Skeletal muscle tissue (tissue), 4 donors: Measurements from ENCODE around the gene LTF. TPM values are rescaled to one million over a fixed set of nuclear protein-coding genes. Genes with fewer than 3 reads are reported as not detected.

ENCODE experiments used
- H3K27ac ChIP-seq: one replicate; pipeline ENCODE4 v1.7.0; 2013; ENCODE audit warnings: mild to moderate bottlenecking, low read depth, low read length, inconsistent platforms
- H3K27me3 ChIP-seq, 3 donors: one replicate each; pipeline ENCODE4 v1.7.0; 2013; ENCODE audit warnings: low read length in 3 of 3; ENCODE audit not compliant: control insufficient read depth in 3 of 3, insufficient read depth in 3 of 3
- H3K36me3 ChIP-seq, 3 donors: one replicate each; pipeline ENCODE4 v1.7.0; 2013; ENCODE audit warnings: low read length in 3 of 3; ENCODE audit not compliant: control insufficient read depth in 3 of 3, insufficient read depth in 3 of 3
- H3K4me1 ChIP-seq, 3 donors: one replicate each; pipeline ENCODE4 v1.7.0; 2013; ENCODE audit warnings: low read length in 3 of 3, mild to moderate bottlenecking in 3 of 3; ENCODE audit not compliant: control insufficient read depth in 3 of 3, insufficient read depth in 3 of 3
- H3K4me3 ChIP-seq, 3 donors: one replicate each; pipeline ENCODE4 v1.7.0; 2013; ENCODE audit warnings: low read length in 3 of 3
- H3K9ac ChIP-seq, 3 donors: one replicate each; pipeline ENCODE4 v1.7.0; 2013; ENCODE audit warnings: low read length in 3 of 3, mild to moderate bottlenecking in 3 of 3, moderate library complexity in 2 of 3, low read depth in 1 of 3
- H3K9me3 ChIP-seq, 3 donors: one replicate each; pipeline ENCODE4 v1.7.0; 2013; ENCODE audit warnings: low read length in 3 of 3; ENCODE audit not compliant: control insufficient read depth in 3 of 3
- total RNA-seq: library from RNA; depleted of rRNA; stranded (reverse); fragments of >200 nt; gene quantifications from one replicate; pipeline ENCODE4 v1.2.3, GENCODE V29; 2014
- donor health status: Osteomylitis.

LTF gene
- total RNA-seq, 1 donor from 2014 or later, result 3.1 TPM

DNA sequence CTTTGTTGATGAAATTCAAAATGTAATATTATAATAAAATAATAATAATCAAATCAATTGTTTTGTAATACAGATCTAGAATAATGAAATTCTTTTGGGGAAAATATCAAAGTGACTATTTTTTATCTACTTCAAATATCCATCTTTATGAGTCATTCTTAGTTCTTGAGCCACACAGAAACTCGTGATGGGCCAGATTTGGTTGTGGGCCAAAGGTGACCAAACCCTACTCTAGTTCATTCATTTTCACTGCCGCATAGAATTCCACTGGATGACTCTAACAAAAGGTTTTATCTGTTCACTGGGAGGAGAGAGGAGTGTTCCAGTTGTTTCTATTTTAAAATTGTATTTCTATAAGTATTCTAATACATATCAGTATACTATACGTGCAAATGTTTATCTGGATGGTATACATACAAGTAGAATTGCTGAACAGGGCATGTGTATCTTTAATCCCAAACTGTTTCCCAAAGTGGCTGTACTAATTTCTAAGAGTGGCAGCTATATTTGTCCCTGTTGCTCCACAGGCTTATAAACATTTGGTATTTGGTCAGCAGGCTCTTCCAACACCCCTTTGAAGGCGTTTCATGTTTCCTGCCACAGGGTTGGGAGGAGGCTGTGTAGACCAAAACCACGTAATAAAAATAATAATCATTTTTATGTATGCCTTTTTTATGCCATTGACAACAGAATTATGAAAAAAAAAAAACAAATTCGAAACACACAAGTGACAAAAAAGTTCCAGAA, 25.8 kb upstream of the LTF start:
- Histone ChIP-seq H3K27me3 (no peaks in the 10 kb centered on the region), H3K4me3 (no peak overlapping the region), H3K27ac (peak overlapping the region; percentile 79), H3K36me3 (no peaks in the 10 kb centered on the region), H3K9ac (peak overlapping the region in 2 of 3 donors; percentile 12 to 40), H3K4me1 (peaks cover 20 to 22% (median 21%) of the 10 kb centered on the region in 3 donors), H3K9me3 (no peaks in the 10 kb centered on the region)

DNA sequence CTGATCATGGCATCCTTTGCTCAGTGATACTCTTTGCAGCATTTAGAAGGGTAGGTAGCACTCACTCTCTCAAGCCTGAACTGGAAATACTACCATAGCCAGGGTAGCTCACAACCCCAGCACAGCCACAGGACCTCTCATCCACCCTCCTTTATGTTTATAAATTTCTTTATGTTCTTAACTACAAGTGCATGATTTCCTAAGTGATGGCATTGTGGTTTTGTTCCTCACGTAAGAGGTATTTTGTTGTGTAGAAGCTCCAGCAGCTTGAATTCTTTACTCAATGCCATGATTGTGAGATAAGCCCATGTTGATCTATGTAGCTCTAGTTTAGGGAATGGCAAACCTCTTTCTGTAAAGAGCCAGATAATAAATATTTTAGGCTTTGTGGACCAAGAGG, 25.2 kb upstream of the LTF start:
- no peak overlapping the region for H3K27ac ChIP-seq
- peaks cover 20 to 22% (median 21%) of the 10 kb centered on the region in 3 donors for H3K4me1 ChIP-seq

DNA sequence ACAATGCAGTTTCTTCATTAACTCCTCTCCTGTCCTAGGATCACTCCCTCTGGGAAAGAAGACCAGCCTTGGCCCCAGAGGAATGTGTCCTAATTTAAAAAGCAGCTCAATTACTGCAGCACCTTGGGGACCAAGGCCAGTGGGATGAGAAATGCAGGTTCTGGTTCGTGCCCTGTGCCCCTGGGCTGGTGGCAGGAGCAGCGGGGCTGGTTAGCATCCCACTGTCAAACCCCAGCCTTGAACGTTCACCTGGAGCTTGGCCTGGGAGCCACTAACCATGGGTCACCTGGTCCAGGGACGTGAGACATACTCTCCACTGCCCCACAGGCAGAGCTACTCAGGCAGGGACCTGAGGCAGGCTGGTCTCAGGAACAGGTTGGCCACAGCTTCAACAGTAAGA, 24.7 kb upstream of the LTF start:
- peak overlapping the region in 2 of 3 donors; percentile 34 to 52 for H3K4me3 ChIP-seq
- H3K36me3 ChIP-seq, result no peaks in the 10 kb centered on the region
- H3K4me1 ChIP-seq, result peaks cover 20 to 22% (median 21%) of the 10 kb centered on the region in 3 donors
- H3K9ac ChIP-seq, result peak overlapping the region in 2 of 3 donors; percentile 43 to 58
- H3K9me3 ChIP-seq, result no peaks in the 10 kb centered on the region
- H3K27ac ChIP-seq, result peak overlapping the region; percentile 28
- no peaks in the 10 kb centered on the region for H3K27me3 ChIP-seq

More for the DNA sequence above, 25.2 kb upstream of the LTF start:
- no peaks in the 10 kb centered on the region for H3K36me3 ChIP-seq
- H3K27me3 ChIP-seq, result no peaks in the 10 kb centered on the region
- H3K9me3 ChIP-seq, result no peaks in the 10 kb centered on the region
- H3K9ac ChIP-seq, result peak overlapping the region in 1 of 3 donors; percentile 43
- H3K4me3 ChIP-seq, result no peak overlapping the region

DNA sequence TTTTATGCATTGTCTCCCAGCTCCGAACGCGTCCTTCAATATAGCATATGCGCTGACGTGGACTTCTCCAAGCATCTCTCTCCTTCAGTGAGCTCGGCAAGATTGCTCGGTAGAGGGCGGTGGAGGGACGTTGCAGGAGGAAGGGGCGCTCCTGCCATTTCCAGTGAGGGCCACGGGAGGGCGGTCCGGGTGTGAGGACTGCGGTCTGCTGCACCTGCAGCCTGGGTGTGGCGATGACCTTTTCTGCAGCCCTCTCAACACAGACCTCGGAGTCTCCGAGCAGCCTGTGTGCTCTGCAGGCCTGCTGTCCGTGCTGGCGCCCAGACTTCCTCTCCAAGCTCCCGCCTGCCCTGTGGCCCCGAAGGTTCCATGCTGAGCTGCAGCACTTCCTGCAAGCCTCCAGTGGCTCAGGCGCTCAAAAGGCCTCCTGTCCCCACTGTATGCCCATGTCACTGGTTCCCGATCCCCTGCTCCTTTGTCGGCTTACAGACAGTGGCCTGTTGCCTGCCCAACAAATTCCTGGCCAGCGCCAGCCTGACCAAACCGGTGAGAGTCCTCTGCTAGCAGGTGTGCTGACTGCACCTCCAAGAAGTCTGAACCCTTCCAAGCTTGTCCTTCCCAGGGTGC, 24.1 kb upstream of the LTF start:
- Histone ChIP-seq H3K27ac (peak overlapping the region; percentile 28), H3K4me3 (peak overlapping the region in 2 of 3 donors; percentile 34 to 52), H3K4me1 (peaks cover 20 to 22% (median 21%) of the 10 kb centered on the region in 3 donors), H3K9me3 (no peaks in the 10 kb centered on the region), H3K36me3 (no peaks in the 10 kb centered on the region), H3K27me3 (no peaks in the 10 kb centered on the region), H3K9ac (peak overlapping the region in 1 of 3 donors; percentile 58)

DNA sequence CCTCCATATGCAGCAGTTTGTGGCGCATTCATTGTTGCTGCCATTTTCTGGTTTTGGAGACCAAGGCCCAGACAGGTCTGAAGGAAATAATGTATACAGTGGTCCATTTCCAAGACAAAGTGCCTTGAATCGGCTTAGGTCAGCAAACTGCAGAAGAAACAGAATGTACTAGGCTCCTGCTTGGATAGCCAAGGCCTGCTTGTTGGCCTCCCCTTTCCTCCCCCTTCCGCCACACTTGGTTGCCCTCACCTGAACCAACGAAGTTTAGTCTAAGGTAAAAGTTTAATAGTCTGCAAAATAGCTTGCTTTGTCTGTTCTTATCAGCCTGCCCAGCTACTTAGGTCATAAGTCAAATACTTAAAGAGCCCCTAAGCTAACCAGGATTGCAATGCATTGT, 21.1 kb upstream of the LTF start:
- Histone ChIP-seq H3K9me3 (no peaks in the 10 kb centered on the region), H3K4me1 (peaks cover 15 to 16% (median 15%) of the 10 kb centered on the region in 3 donors), H3K36me3 (no peaks in the 10 kb centered on the region), H3K9ac (no peak overlapping the region), H3K27me3 (no peaks in the 10 kb centered on the region), H3K27ac (no peak overlapping the region), H3K4me3 (no peak overlapping the region)

DNA sequence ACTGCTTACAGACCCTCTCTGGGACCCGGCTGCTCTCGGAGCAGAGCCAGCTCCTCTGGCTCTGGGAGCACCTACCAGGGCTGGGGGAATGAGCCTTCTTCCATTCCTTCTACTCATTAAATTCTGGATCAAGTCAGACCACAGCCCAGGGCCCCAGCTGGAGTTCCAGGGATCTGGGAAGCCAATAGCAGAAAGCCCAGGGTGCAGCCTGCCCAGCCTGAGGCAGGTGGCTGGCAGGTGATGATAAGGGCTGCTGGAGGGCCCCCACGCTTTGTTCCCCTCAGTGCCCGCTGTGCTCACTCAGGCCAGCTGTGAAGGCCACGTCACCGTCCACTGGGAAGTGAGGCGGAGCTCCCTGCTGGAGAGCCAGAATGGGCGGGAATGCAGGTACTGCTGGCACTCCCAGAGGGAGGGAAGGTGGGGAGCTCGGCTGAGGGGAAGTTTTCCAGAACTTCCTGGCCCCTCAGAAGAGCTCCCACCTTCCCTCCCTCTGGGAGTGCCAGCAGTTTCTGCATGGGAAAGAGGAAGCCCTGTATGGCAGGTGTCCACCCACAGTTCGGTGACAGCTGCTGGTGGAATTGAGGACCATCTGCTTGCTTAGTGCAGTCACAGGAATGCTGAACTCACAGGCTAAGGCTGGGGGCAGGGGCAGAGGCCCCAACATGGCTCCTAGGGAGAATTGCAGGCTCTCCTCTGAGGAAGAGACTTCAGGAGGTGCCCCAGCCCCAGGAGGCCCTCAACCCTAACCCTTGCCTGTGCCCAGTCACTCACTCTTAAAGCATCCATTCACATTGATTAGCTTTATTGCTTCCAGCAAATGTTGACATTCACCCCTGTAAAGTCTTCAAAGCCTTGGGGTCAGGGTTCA, 20.4 kb upstream of the LTF start:
- Histone ChIP-seq H3K36me3 (no peaks in the 10 kb centered on the region), H3K9me3 (no peaks in the 10 kb centered on the region), H3K9ac (no peak overlapping the region), H3K4me1 (peaks cover 12 to 15% (median 14%) of the 10 kb centered on the region in 3 donors), H3K27ac (no peak overlapping the region), H3K4me3 (no peak overlapping the region), H3K27me3 (no peaks in the 10 kb centered on the region)

DNA sequence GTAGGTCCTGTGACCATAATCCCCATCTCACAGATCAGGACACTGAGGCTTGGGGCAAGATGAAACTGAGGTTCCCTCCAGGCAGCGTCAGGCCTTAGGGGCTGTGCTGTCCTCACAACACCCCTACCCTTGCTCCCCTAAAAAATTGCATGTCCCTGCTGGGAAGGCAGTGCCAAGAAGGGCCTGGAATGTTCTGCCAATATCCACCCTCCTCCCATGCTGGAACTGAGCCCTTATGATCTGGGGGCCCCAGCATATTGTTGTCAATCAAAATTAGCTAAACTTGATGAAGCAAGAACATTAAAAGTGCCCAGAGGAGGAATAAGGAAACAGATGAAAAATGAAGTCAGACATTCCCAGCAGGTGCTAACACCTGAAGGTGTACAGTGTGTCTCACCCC, 19.7 kb upstream of the LTF start:
- Histone ChIP-seq H3K4me1 (peaks cover 7 to 8% (median 7%) of the 10 kb centered on the region in 3 donors), H3K4me3 (no peak overlapping the region), H3K27ac (no peak overlapping the region), H3K9me3 (no peaks in the 10 kb centered on the region), H3K9ac (no peak overlapping the region), H3K27me3 (no peaks in the 10 kb centered on the region), H3K36me3 (no peaks in the 10 kb centered on the region)

DNA sequence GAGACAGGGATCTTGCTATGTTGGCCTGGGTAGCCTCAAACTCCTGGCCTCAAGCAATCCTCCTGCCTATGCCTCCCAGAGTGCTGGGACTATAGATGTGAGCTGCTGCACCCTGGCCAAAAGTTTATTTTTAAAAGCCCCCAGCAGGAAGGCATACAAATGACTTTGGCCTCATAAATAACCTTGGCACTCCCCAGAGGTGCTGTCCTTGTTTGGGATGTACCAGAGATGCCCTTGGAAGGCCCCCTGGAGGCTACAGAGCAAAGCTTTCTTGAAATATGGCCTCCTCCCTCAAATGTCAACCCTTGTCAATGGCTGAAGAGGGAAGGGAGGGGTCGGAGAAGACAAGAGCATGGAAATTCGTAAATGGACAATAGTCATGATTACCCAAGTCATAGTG, 19.1 kb upstream of the LTF start:
- Histone ChIP-seq H3K9ac (no peak overlapping the region), H3K27ac (no peak overlapping the region), H3K27me3 (peaks cover 0 to 2% (median 0%) of the 10 kb centered on the region in 3 donors), H3K4me3 (no peak overlapping the region), H3K9me3 (no peaks in the 10 kb centered on the region), H3K4me1 (peaks cover 1 to 3% (median 1%) of the 10 kb centered on the region in 3 donors), H3K36me3 (no peaks in the 10 kb centered on the region)

DNA sequence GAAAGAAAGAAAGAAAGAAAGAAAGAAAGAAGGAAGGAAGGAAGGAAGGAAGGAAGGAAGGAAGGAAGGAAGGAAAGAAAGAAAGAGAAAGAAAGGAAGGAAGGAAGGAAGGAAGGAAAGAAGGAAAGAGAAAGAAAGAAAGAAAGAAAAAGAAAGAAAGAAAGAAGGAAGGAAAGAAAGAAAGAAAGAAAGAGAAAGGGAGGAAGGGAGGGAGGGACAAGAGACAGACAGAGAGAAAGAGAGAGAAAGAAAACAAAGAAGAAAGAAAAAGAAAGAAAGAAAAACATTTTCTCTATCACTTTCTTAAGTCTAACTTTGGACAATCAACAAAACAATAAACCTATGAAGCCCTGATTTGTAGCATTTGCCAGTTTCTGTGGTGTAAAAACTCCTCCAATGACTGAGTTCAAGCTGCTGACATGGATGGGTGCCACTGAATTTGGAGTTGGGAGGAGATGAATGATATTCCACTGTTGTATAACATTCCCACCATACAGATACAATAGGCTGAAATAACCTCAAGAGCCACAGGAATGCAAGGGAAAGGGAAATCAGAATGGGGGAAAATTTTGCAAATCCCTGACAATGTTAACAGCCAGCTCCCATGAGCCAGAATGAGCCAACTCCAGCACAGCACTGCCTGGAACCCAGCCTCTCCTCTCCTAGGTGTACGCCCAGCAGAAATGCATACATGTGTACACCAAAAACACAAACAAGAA, 18.1 kb upstream of the LTF start:
- Histone ChIP-seq H3K9ac (no peak overlapping the region), H3K27ac (no peak overlapping the region), H3K9me3 (no peaks in the 10 kb centered on the region), H3K4me1 (no peaks in the 10 kb centered on the region), H3K4me3 (no peak overlapping the region), H3K36me3 (no peaks in the 10 kb centered on the region), H3K27me3 (peaks cover 0 to 3% (median 0%) of the 10 kb centered on the region in 3 donors)
